Neural progenitor cell (in vitro differentiated cells): ENCODE measurements around the gene PSD4.

Experiments used
- EZH2 ChIP-seq: fragments of 200-600 bp; sonication (generic); IDR thresholded peaks from 2 replicates; pipeline ENCODE4 v1.6.1; 2017; ENCODE audit warnings: antibody characterized with exemption, mild to moderate bottlenecking, moderate library complexity
- TF ChIP-seq, protein P1 (sequence below): fragments of 200-600 bp; sonication (generic); IDR thresholded peaks from 2 replicates; pipeline ENCODE4 v1.5.1; 2017; ENCODE audit warnings: antibody characterized with exemption, mild to moderate bottlenecking

- TF ChIP-seq, protein P1, sequence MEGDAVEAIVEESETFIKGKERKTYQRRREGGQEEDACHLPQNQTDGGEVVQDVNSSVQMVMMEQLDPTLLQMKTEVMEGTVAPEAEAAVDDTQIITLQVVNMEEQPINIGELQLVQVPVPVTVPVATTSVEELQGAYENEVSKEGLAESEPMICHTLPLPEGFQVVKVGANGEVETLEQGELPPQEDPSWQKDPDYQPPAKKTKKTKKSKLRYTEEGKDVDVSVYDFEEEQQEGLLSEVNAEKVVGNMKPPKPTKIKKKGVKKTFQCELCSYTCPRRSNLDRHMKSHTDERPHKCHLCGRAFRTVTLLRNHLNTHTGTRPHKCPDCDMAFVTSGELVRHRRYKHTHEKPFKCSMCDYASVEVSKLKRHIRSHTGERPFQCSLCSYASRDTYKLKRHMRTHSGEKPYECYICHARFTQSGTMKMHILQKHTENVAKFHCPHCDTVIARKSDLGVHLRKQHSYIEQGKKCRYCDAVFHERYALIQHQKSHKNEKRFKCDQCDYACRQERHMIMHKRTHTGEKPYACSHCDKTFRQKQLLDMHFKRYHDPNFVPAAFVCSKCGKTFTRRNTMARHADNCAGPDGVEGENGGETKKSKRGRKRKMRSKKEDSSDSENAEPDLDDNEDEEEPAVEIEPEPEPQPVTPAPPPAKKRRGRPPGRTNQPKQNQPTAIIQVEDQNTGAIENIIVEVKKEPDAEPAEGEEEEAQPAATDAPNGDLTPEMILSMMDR = no peak
- TF ChIP-seq EZH2 = no peak
These were observed 17.1 kb downstream of the PSD4 start for GRCh38 chr2:113190871-113191270.
